Hematopoietic multipotent progenitor cell treated with erythropoietin and hydrocortisone succinate and interleukin-3 and kit ligand, for 4 days (in vitro differentiated cells): ENCODE results near the gene RPGR.
A peak's percentile ranks its signal among the peaks of the same experiment; 100 is the strongest.

Experiments used
- DNase-seq: peaks from one replicate; pipeline ENCODE4 v3.0.0-alpha.2; 2015

RPGR gene

GRCh38 chrX:38318606-38319005 lies 8.7 kb downstream of the RPGR start:
- no peak for DNase-seq

- peak; percentile 4 for DNase-seq
Measured at GRCh38 chrX:38318196-38318595, 9.1 kb downstream of the RPGR start.

GRCh38 chrX:38315186-38315585 lies 12.1 kb downstream of the RPGR start:
- no peak for DNase-seq

GRCh38 chrX:38313190-38313589 lies 14.1 kb downstream of the RPGR start:
- no peak for DNase-seq

GRCh38 chrX:38312436-38312835 lies 14.9 kb downstream of the RPGR start:
- DNase-seq, result no peak

- DNase-seq, result no peak
Measured at GRCh38 chrX:38311743-38312142, 15.6 kb downstream of the RPGR start.

GRCh38 chrX:38305971-38306370 lies 21.3 kb downstream of the RPGR start:
- no peak for DNase-seq

- peak; percentile 15 for DNase-seq
Measured at GRCh38 chrX:38304010-38304409, 23.3 kb downstream of the RPGR start.

GRCh38 chrX:38293741-38294140 lies 33.6 kb downstream of the RPGR start:
- no peak for DNase-seq

- no peak for DNase-seq
Measured at GRCh38 chrX:38287674-38288073, 39.6 kb downstream of the RPGR start.

- no peak for DNase-seq
Measured at GRCh38 chrX:38285649-38286048, 41.7 kb downstream of the RPGR start.

GRCh38 chrX:38282049-38282448 lies 45.3 kb downstream of the RPGR start:
- peak; percentile 1 for DNase-seq

- no peak for DNase-seq
Measured at GRCh38 chrX:38279188-38279587, 48.1 kb downstream of the RPGR start.

- DNase-seq, result no peak
Measured at GRCh38 chrX:38278682-38279081, 48.6 kb downstream of the RPGR start.

GRCh38 chrX:38277802-38278201 lies 49.5 kb downstream of the RPGR start:
- no peak for DNase-seq

GRCh38 chrX:38277136-38277535 lies 50.2 kb downstream of the RPGR start:
- DNase-seq, result no peak

GRCh38 chrX:38276089-38276488 lies 51.2 kb downstream of the RPGR start:
- DNase-seq, result no peak

GRCh38 chrX:38275615-38276014 lies 51.7 kb downstream of the RPGR start:
- DNase-seq, result no peak

GRCh38 chrX:38273453-38273852 lies 53.9 kb downstream of the RPGR start:
- no peak for DNase-seq

GRCh38 chrX:38271154-38271716 lies 56.1 kb downstream of the RPGR start:
- DNase-seq, result no peak

- DNase-seq, result no peak
Measured at GRCh38 chrX:38268011-38268410, 59.3 kb downstream of the RPGR start.

- no peak for DNase-seq
Measured at GRCh38 chrX:38262715-38263620, 64.3 kb downstream of the RPGR start.

- DNase-seq, result peak; percentile 12
Measured at GRCh38 chrX:38260231-38260630, 67.1 kb downstream of the RPGR start.

GRCh38 chrX:38256019-38256418 lies 71.3 kb downstream of the RPGR start:
- no peak for DNase-seq

- no peak for DNase-seq
Measured at GRCh38 chrX:38249965-38250364, 77.3 kb downstream of the RPGR start.
